ENCODE results near the gene ARHGAP5.
"Not testable (repeated sequence)": the region's sequence is repeated elsewhere in the genome, so short reads cannot be mapped to it uniquely, and the experiment has no call there.

Gene ARHGAP5

DNA sequence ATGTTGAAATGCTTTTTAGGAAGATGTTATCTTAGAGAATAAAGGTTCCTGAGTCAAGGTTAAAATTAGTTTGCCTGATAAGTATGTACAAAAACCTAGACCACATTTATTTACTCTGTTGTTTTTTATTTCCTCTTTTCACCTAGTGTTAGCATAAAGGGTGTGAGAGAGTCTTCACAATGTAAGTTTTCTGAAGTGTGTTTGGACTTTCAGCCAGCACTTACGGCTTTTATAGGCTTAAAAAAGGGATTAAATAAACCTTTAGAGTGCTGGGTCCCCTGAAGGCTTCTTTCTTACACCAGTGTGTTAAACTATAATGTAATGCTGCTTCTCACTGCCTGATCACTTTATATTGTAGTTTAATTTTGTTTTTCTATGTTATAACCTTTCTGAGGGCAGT lies 27.2 kb downstream of the ARHGAP5 start:
- DNase-seq (ENCODE audit: insufficient read length, low spot score) (no peak), FAIRE-seq (no peak)

GRCh38 chr14:32104803-32105202 lies 27.7 kb downstream of the ARHGAP5 start:
- DNase-seq (ENCODE audit: insufficient read length, low spot score) (no peak), FAIRE-seq (no peak)

DNA sequence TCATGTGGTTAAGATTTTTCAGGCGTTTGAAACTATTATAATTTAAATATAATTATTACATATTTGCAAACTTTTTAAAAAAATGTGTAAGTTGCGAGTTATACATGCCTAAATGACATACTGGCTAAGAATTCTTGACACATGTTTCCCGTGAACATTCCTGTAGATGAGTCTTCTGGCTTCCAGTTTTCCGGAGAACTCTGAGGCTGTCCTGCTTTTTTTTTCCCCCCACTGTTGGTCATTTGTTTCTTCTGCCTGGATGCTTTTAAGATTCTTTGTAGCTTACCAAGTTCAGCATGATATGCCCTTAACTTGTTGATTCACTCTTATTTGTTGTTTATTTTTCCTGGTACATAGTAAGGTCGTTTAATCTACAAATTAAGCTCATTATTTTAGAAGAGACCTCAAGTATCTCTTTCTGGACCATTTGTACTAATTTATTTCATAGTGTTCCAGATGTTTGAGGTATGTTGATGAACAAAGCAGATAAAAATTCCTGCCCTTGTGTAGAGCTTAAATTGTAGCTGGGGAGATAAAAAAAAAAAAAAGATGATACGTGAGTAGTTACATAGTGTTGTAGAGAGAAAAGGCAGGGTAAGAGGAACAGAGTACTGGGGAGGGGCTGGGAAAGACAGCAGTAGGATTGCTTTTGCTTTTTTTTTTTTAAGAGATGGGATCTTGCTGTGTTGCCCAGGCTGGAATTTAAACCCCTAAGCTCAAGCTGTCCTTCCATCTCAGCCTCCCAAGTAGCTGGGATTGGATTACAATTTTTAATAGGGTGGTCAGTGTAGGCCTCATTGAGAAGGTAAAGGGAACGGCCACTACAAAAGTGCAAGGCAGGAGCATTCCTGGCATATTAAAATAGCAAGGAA lies 32.8 kb downstream of the ARHGAP5 start:
- no peak for FAIRE-seq

DNA sequence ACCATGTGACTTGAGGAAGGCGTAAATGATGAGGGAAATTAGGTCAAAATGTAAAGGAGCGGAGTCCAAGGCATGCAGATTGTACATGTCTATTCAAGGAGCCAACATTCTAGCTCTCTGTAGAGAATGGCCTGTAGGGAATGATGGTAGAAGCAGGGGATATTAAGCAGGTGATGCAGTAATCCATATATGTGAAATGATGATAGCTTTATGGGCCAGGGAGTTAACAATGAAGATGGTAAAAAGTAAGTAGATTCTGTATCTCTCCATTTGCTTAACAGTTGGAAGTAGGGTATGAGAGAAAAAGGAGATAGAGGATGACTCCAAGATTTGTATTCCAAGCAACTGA lies 33.4 kb downstream of the ARHGAP5 start:
- DNase-seq (ENCODE audit: insufficient read length, low spot score) = no peak
- FAIRE-seq = no peak

More for the DNA sequence above, 32.8 kb downstream of the ARHGAP5 start:
- no peak for DNase-seq (ENCODE audit: insufficient read length, low spot score)

DNA sequence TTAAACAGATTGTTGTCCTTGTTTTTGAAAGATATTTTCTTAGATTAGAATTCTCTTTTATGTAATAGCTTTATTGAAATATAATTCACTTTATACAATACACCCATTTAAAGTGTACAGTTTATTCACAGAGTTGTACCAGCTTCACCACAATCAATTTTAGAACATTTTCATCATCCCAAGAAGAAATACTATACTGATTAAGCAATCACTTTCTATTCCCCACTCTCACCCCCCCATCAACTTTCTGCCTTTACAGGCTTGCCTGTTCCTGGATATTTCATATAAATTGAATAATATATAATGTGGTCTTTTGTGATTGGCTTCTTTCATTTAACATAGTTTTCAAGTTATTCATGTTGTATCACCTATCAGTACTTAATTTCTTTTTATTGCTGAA lies 44.4 kb downstream of the ARHGAP5 start:
- no peak for FAIRE-seq
- DNase-seq (ENCODE audit: insufficient read length, low spot score) = no peak

DNA sequence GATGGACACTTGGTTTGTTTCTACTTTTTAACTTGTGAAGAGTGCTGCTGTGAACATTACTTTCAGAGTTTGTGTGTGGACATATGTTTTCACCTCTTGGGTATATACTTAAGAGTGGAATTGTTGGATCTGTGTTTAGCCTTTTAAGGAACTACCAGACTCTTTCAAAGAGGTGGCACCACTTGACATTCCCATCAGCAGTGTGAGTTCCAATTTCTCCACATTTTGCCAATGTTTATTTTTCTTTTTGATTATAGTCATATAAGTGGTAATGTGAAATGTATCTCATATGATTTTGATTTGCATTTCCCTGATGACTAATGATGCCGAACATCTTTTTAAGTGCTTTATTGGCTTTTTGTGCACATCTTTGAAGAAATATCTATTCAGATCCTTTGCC lies 44.8 kb downstream of the ARHGAP5 start:
- DNase-seq (ENCODE audit: insufficient read length, low spot score) = no peak
- FAIRE-seq = no peak

- not testable (repeated sequence) for DNase-seq (ENCODE audit: insufficient read length, low spot score); FAIRE-seq
These were observed 50.0 kb downstream of the ARHGAP5 start for GRCh38 chr14:32126899-32127730.

- not testable (repeated sequence) for FAIRE-seq; DNase-seq (ENCODE audit: insufficient read length, low spot score)
These were observed 50.9 kb downstream of the ARHGAP5 start for GRCh38 chr14:32127731-32128654.

DNA sequence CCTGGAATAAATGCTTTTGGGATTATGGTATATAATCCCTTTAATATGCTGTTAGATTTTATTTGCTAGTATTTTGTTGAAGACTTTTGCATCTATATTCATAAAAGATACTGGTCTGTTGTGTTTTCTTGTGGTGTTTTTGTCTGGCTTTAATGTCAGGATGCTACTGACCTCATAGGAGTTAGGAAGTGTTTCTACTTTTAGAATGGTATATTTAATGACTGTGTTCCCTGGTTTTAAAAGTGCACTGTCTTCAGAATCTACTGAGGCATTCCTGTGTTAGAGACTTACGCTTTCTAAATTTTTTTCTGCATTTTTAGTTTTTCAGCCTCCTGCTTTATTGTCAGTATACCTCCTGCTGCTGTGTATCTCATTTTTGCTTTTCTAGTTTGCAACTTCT lies 51.6 kb downstream of the ARHGAP5 start:
- DNase-seq (ENCODE audit: insufficient read length, low spot score) = no peak
- no peak for FAIRE-seq

DNA sequence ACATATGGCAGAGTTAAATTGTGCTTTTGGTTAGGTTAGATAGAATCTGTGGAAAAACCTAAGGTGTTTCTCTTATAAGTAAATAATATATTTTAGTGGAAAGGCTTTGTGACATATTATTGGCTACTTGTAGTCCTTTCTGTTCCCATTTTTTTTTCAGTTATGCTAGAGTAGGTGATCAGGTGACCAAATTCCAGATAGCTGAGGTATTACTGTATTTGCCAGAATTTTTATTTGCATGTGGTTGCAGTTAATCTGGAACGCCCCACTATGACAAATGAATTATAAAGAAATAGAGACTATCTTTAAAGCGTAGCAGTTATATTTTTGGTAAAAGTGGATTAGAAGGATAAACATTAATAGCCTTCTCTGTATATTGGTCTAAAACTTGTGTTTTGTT lies 52.0 kb downstream of the ARHGAP5 start:
- DNase-seq (ENCODE audit: insufficient read length, low spot score) (no peak), FAIRE-seq (no peak)

DNA sequence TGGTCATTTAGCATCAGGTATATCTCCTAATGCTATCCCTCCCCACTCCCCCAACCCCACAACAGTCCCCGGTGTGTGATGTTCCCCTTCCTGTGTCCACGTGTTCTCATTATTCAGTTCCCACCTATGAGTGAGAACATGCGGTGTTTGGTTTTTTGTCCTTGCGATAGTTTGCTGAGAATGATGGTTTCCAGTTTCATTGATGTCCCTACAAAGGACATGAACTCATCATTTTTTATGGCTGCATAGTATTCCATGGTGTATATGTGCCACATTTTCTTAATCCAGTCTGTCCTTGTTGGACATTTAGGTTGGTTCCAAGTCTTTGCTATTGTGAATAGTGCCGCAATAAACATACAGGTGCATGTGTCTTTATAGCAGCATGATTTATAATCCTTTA lies 54.6 kb downstream of the ARHGAP5 start:
- not testable (repeated sequence) for DNase-seq (ENCODE audit: insufficient read length, low spot score); FAIRE-seq

DNA sequence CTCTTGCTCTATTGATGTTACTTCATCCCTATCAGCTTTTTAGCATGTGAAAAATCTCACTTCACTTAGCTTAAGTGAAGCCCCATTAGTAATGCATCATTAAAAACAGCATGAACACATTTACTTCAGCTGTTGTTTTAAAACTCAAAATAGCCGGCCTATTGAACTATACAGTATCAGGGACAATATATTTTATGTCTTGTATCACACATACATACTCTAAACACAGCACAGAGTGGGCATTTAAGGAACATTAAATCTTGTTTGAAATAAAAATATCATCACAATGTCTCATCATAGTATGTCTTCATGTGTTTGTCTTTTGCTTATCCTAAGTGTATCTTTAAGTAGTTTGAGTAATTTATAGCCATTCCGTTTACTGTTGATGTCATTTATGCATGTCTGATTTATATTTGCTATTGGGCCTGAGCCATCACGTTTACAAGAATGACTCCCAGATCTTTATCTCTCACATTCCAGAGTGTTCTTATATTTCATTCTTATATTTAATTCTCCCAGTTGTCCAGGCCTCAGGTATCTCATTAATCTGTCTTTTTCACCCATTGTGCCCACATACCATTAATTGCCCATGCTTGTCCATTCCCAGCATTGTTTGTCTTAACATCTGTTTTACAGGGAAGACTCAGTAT lies 57.5 kb downstream of the ARHGAP5 start:
- DNase-seq (ENCODE audit: insufficient read length, low spot score) = no peak
- no peak for FAIRE-seq

DNA sequence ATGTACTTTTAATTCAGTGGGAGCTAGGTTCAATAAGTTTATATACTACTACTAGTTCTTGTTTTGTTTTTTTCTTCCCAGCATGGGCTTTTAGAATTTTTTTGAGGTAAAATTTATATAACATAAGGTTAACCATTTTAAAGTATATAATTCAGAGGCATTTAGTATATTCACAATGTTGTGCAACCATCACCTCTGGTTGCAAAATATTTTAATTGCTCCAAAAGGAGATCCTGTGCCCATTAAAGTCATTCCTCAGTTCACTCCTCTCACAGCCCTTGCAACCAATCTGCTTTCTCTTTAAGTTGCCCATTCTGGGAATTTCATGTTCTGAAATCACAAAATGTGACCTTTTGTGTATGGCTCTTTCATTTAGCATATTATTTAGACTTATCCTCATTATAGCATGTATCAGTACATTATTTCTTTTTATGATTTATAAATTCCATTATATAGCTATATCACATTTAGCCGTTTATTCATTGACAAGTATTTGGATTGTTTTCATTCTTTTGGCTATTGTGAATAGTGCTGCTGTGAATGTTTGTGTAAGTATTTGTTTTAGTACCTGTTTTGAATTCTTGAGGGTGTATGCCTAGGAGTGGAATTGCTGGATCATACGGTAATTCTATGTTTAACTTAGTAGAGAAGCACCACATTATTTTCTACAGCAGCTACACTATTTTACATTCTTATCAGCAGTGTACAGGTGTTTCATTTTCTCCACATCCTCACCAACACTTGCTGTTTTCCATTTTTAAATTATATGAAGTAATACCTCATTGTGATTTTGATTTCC lies 59.1 kb downstream of the ARHGAP5 start:
- DNase-seq (ENCODE audit: insufficient read length, low spot score) (no peak), FAIRE-seq (no peak)

DNA sequence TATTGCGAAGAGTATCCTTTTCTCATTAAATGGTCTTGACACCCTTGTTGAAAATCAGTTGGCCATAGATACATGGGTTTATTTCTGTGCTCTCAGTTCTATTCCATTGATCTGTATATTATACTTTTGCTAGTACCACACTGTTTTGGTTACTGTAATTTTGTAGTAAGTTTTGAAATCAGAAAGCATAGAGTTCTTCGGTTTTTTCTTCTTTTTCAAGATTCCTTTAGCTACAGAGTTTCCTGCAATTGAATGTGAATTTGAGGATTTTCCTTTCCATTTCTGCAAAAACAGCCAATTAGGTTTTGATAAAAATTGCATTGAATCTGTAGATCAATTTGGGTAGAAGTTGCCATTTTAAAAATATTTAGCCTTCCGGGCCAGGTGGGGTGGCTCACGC lies 60.2 kb downstream of the ARHGAP5 start:
- DNase-seq (ENCODE audit: insufficient read length, low spot score) = no peak
- no peak for FAIRE-seq

- no peak for DNase-seq (ENCODE audit: insufficient read length, low spot score)
These were observed 60.8 kb downstream of the ARHGAP5 start for GRCh38 chr14:32137892-32138291.

DNA sequence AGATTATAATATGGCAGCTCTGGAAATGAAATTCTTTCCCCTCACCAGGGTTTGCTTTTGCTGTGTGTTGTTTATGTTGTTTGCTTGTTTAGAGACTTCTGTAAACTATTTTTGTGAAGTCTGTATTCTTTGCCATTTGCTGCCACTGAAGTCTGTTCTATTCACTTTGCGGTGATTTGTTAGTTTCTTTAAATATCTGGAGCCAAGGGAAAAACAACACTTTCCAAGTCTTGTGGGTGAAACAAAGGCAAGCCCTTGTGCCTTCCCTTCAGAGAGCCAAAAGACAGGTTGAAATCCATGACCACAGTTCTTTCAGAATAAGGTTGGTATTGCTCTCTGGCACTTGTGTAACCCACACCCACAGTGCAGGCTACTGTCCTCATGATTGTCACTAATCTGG lies 65.2 kb downstream of the ARHGAP5 start:
- DNase-seq (ENCODE audit: insufficient read length, low spot score) (no peak), FAIRE-seq (no peak)

More at GRCh38 chr14:32137892-32138291, 60.8 kb downstream of the ARHGAP5 start:
- FAIRE-seq = no peak

GRCh38 chr14:32142754-32143437 lies 65.8 kb downstream of the ARHGAP5 start:
- DNase-seq (ENCODE audit: insufficient read length, low spot score) (no peak), FAIRE-seq (no peak)

GRCh38 chr14:32150392-32150791 lies 73.3 kb downstream of the ARHGAP5 start:
- no peak for DNase-seq (ENCODE audit: insufficient read length, low spot score)
- FAIRE-seq = peak; percentile 8

DNA sequence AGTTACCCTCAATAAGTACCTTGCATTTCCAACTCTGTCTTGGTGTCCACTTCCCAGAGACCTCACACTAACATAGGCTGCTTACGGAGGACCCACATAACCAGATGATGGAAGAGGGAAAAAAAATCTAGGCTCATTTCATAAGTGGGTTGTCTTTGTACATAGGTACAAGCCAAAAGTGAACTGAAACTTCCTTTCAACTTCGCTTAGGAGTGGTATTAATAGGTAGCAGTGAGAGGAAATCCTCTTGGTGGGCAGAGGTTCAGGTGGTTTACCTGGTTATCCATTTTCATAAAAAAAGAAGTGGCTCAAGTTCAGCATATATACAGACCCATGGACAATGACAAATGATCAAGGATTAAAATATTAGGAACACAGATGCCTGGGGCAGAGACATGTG lies 88.9 kb downstream of the ARHGAP5 start:
- DNase-seq (ENCODE audit: insufficient read length, low spot score) (no peak), FAIRE-seq (no peak)
